HepG2 (cell line): ENCODE results near the gene ATP6V0E2. TPM values are rescaled to one million over a fixed set of nuclear protein-coding genes. Genes with fewer than 3 reads are reported as not detected.

Experiments
- BCL6 ChIP-seq: IDR thresholded peaks from 2 replicates; pipeline ENCODE4 v1.6.1; 2016; ENCODE audit warnings: missing genetic modification reagents, missing compliant biosample characterization
- FOXP4 ChIP-seq: sonication (generic); formaldehyde crosslinking; IDR thresholded peaks from 2 replicates; pipeline ENCODE4 v1.4.0; 2020; ENCODE audit warnings: missing genetic modification reagents
- HHEX ChIP-seq: IDR thresholded peaks from 2 replicates; pipeline ENCODE4 v1.6.1; 2016; ENCODE audit warnings: control low read depth
- IKZF1 ChIP-seq: fragments of 450-650 bp; IDR thresholded peaks from 2 replicates; pipeline ENCODE4 v1.7.1; 2016
- JUNB ChIP-seq: sonication (generic); formaldehyde crosslinking; IDR thresholded peaks from 2 replicates; pipeline ENCODE4 v1.8.0; 2022; ENCODE audit warnings: missing genetic modification reagents, mild to moderate bottlenecking, borderline replicate concordance
- MAF1 ChIP-seq: sonication (generic); formaldehyde crosslinking; IDR thresholded peaks from 2 replicates; pipeline ENCODE4 v1.5.0; 2020; ENCODE audit warnings: missing genetic modification reagents, borderline replicate concordance
- NFAT5 ChIP-seq: sonication (generic); formaldehyde crosslinking; IDR thresholded peaks from 2 replicates; pipeline ENCODE4 v1.4.0; 2020; ENCODE audit warnings: missing genetic modification reagents
- NFYC ChIP-seq: IDR thresholded peaks from 2 replicates; pipeline ENCODE4 v1.6.1; 2016; ENCODE audit warnings: missing genetic modification reagents, missing compliant biosample characterization
- RARA ChIP-seq: IDR thresholded peaks from 2 replicates; pipeline ENCODE4 v1.6.1; 2016; ENCODE audit warnings: missing genetic modification reagents, missing compliant biosample characterization
- SNAPC4 ChIP-seq: sonication (generic); formaldehyde crosslinking; IDR thresholded peaks from 2 replicates; pipeline ENCODE4 v1.4.0; 2020; ENCODE audit warnings: mild to moderate bottlenecking, missing genetic modification reagents
- TEF ChIP-seq: sonication (generic); formaldehyde crosslinking; IDR thresholded peaks from 2 replicates; pipeline ENCODE4 v1.5.0; 2020; ENCODE audit warnings: missing genetic modification reagents
- ZNF326 ChIP-seq: sonication (generic); formaldehyde crosslinking; IDR thresholded peaks from 2 replicates; pipeline ENCODE4 v1.4.0; 2020; ENCODE audit warnings: missing genetic modification reagents, borderline replicate concordance
- ZNF558 ChIP-seq: sonication (generic); formaldehyde crosslinking; IDR thresholded peaks from 2 replicates; pipeline ENCODE4 v1.9.0; 2022; ENCODE audit warnings: mild to moderate bottlenecking, missing genetic modification reagents, borderline replicate concordance
- ZNF768 ChIP-seq: sonication (generic); formaldehyde crosslinking; IDR thresholded peaks from 2 replicates; pipeline ENCODE4 v1.4.0; 2020; ENCODE audit warnings: missing genetic modification reagents
- ZNF773 ChIP-seq: sonication (generic); formaldehyde crosslinking; IDR thresholded peaks from 2 replicates; pipeline ENCODE4 v1.4.0; 2020; ENCODE audit warnings: missing genetic modification reagents, borderline replicate concordance
- polyA plus RNA-seq, 8 experiments: library from polyadenylated mRNA; depleted of rRNA in 3 of 8; stranded (reverse) in 7 of 8; unstranded in 1 of 8; fragments of >200 nt; fragmentation: Illumina TruSeq in 4 of 8; extraction: Trizol in 4 of 8; gene quantifications; 2 replicates each; pipeline versions ENCODE4 v1.2.1 to v1.2.3, GENCODE V29; 2011 to 2016; ENCODE audit warnings: low read depth in 4 of 8, missing spikeins in 1 of 8, mixed read lengths in 1 of 8; ENCODE audit not compliant: insufficient read depth in 1 of 8
- total RNA-seq, 5 experiments: library from RNA; depleted of rRNA; stranded (reverse); fragments of >200 nt; fragmentation: Illumina TruSeq; extraction: Trizol; gene quantifications; 2 replicates each; pipeline ENCODE4 v1.2.3, GENCODE V29; 2016; ENCODE audit warnings: low read depth in 1 of 5

ATP6V0E2 gene
- total and polyA plus RNA-seq, 2 of the 13 experiments (the other 11 are each of a cell fraction or from before 2014, with no cell fraction given): 36.8 to 203 TPM

DNA sequence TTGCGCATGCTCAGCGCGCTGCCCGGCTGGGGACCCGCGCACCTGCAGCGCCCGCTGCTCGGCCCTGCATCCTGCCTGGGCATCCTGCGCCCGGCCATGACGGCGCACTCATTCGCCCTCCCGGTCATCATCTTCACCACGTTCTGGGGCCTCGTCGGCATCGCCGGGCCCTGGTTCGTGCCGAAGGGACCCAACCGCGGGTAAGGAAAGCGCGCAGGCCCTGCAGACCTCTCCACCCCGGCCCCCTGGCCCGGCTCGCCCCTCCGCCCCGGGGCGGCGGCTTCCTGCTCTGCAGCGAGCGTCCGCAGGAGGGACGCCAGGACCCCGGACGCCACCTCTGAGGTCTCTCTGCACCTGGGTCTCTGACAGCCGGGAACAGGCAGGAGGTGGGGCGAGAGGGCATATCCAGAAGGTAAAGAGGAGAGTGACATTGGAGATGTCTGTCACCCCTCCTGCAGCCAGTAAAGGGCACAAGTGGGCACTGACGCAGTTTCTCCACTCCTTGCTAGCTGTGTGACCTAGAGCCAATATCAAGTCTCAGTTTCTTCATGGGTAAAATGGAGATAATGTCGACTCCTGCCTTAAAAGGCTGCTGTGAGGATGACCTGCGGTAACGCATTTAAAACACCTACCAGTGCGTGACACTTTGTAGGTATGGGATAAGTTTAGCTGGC lies 338 bp downstream of the ATP6V0E2 start (continued):
- TF ChIP-seq SNAPC4 (CRISPR knock-in tag): 0 out of 2 replicates have a peak, but pooled peaks have one; percentile 60
- no peak for TF ChIP-seq ZNF558 (CRISPR knock-in tag)
- peak; percentile 67; the same call in 1 of the 2 replicates for TF ChIP-seq ZNF768 (CRISPR knock-in tag)
- TF ChIP-seq NFYC (CRISPR knock-in tag): no peak
- no peak for TF ChIP-seq TEF (CRISPR knock-in tag)
- no peak for TF ChIP-seq RARA (CRISPR knock-in tag)
- no peak for TF ChIP-seq IKZF1
- TF ChIP-seq NFAT5 (CRISPR knock-in tag): no peak
- peak; percentile 69; the same call in 1 of the 2 replicates for TF ChIP-seq ZNF773 (CRISPR knock-in tag)
- 0 out of 2 replicates have a peak, but pooled peaks have one; percentile 60 for TF ChIP-seq MAF1 (CRISPR knock-in tag)
- 0 out of 2 replicates have a peak, but pooled peaks have one; percentile 3 for TF ChIP-seq BCL6 (CRISPR knock-in tag)
- no peak for TF ChIP-seq JUNB (CRISPR knock-in tag)
- TF ChIP-seq ZNF326 (CRISPR knock-in tag): no peak
- no peak for TF ChIP-seq HHEX (CRISPR knock-in tag)
- TF ChIP-seq FOXP4 (CRISPR knock-in tag): 0 out of 2 replicates have a peak, but pooled peaks have one; percentile 23
